OCI-LY3 (cell line): ENCODE data around the gene RXFP3.

ENCODE experiments used
- H2AFZ ChIP-seq: fragments of 200-600, 300-600 bp; shearing (Covaris generic); 2 replicates; pipeline ENCODE4 v1.6.0; 2014; ENCODE audit warnings: antibody characterized with exemption, low read depth, low read length
- H3K27ac ChIP-seq: fragments of 200-600, 300-600 bp; sonication (generic); 2 replicates; pipeline ENCODE4 v1.5.1; 2014; ENCODE audit warnings: mild to moderate bottlenecking, low read length, moderate library complexity, mixed read lengths
- H3K27me3 ChIP-seq: fragments of 200-600, 300-600 bp; sonication (generic); 2 replicates; pipeline ENCODE4 v1.6.1; 2014; ENCODE audit warnings: low read depth, low read length, mixed read lengths
- H3K36me3 ChIP-seq: fragments of 200-600, 300-600 bp; sonication (generic); replicated peaks from 2 replicates; pipeline ENCODE3; 2014; ENCODE audit warnings: low read depth, low read length, mixed read lengths
- H3K4me1 ChIP-seq: fragments of 300-600, 200-600 bp; sonication (generic); 2 replicates; pipeline ENCODE4 v1.6.1; 2014; ENCODE audit warnings: low read length, mixed read lengths
- H3K4me2 ChIP-seq: fragments of 200-600, 300-600 bp; sonication (generic); 2 replicates; pipeline ENCODE4 v1.6.1; 2014; ENCODE audit warnings: low read length, mixed read lengths
- H3K4me3 ChIP-seq: fragments of 300-600, 200-600 bp; sonication (generic); 2 replicates; pipeline ENCODE4 v1.5.1; 2014; ENCODE audit warnings: antibody characterized with exemption, mild to moderate bottlenecking, low read length, moderate library complexity
- H3K79me2 ChIP-seq: fragments of 300-600, 200-600 bp; shearing (Covaris generic); 2 replicates; pipeline ENCODE4 v1.6.1; 2014; ENCODE audit warnings: mild to moderate bottlenecking, low read length, mixed read lengths
- H3K9ac ChIP-seq: fragments of 300-600, 200-600 bp; shearing (Covaris generic); 2 replicates; pipeline ENCODE4 v1.6.0; 2014; ENCODE audit warnings: mild to moderate bottlenecking, low read length, moderate library complexity
- H3K9me3 ChIP-seq: fragments of 200-600, 300-600 bp; shearing (Covaris generic); 2 replicates; pipeline ENCODE4 v1.6.1; 2014; ENCODE audit warnings: low read length, mixed read lengths; ENCODE audit not compliant: insufficient read depth
- H4K20me1 ChIP-seq: fragments of 200-600, 300-600 bp; sonication (generic); 2 replicates; pipeline ENCODE4 v1.6.1; 2016; ENCODE audit warnings: low read length, mixed read lengths; ENCODE audit not compliant: insufficient read depth
- EZH2phosphoT487 ChIP-seq: fragments of 200-600 bp; shearing (Covaris generic); IDR thresholded peaks from 2 replicates; pipeline ENCODE4 v1.6.1; 2018; ENCODE audit warnings: antibody characterized with exemption, mixed run types, low read depth
- TF ChIP-seq, protein P1 (sequence below): fragments of 200-600, 300-600 bp; sonication (generic); IDR thresholded peaks from 2 replicates; pipeline ENCODE4 v1.5.1; 2014; ENCODE audit warnings: antibody characterized with exemption, low read length, low read depth

RXFP3 gene

DNA sequence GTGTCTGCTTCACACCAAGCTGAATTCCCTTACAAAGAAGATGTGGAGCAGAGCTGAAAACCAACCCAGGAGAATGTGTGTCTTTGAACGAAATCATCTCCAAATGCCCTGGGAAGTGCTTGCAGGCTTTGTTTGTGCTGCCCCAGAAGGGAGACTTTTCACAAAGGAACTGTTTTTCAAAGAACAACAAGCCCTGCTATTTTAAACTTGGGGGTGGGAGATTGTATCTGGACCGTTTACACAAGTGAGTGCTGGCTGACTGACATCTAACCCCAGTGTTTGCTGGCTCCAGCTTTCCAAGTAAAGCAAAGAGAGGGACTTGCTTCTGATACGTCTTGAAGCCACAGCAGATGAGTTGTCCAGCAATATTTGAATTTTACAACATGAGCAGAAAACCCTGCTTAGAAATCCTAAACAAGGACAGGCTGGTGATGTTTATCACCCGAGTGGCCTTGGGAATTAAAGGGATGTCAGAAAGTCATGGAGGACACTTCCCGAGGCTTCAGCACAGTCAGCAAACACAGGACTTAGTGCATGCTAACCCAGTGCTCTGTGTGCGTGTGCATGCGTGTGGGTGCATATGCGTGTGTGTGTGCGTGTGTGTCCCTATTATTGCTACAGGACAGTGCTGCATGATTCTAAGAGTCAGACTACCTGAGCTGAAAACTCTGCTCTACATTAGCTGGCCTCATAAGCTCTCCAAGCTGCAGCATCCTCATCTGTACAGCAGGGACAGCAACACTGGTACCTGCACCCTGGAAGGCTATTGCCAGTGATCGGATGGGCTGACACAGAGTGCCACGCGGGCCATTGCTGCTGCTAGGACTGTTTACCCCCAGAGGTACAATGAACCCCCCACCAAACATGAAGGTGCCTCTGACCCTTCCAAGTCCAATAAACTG lies 45.8 kb upstream of the RXFP3 start:
- H3K4me3 ChIP-seq = no peak overlapping the region

GRCh38 chr5:33891446-33891787 lies 44.8 kb upstream of the RXFP3 start:
- H2AFZ ChIP-seq = no peak overlapping the region
- no peak overlapping the region for H3K4me3 ChIP-seq
- H3K79me2 ChIP-seq = no peaks in the 10 kb centered on the region
- no peaks in the 10 kb centered on the region for H4K20me1 ChIP-seq
- H3K27ac ChIP-seq = no peak overlapping the region
- H3K36me3 ChIP-seq = no peaks in the 10 kb centered on the region
- H3K9ac ChIP-seq = no peak overlapping the region
- H3K27me3 ChIP-seq = no peaks in the 10 kb centered on the region
- TF ChIP-seq, protein P1, sequence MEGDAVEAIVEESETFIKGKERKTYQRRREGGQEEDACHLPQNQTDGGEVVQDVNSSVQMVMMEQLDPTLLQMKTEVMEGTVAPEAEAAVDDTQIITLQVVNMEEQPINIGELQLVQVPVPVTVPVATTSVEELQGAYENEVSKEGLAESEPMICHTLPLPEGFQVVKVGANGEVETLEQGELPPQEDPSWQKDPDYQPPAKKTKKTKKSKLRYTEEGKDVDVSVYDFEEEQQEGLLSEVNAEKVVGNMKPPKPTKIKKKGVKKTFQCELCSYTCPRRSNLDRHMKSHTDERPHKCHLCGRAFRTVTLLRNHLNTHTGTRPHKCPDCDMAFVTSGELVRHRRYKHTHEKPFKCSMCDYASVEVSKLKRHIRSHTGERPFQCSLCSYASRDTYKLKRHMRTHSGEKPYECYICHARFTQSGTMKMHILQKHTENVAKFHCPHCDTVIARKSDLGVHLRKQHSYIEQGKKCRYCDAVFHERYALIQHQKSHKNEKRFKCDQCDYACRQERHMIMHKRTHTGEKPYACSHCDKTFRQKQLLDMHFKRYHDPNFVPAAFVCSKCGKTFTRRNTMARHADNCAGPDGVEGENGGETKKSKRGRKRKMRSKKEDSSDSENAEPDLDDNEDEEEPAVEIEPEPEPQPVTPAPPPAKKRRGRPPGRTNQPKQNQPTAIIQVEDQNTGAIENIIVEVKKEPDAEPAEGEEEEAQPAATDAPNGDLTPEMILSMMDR = no peak
- no peak for TF ChIP-seq EZH2phosphoT487
- peaks cover 6% of the 10 kb centered on the region for H3K4me1 ChIP-seq
- H3K9me3 ChIP-seq = no peaks in the 10 kb centered on the region
- H3K4me2 ChIP-seq = no peak overlapping the region

More for the DNA sequence above, 45.8 kb upstream of the RXFP3 start:
- Histone ChIP-seq H3K79me2 (no peaks in the 10 kb centered on the region), H4K20me1 (no peaks in the 10 kb centered on the region), H3K27me3 (no peaks in the 10 kb centered on the region), H3K36me3 (no peaks in the 10 kb centered on the region), H3K27ac (no peak overlapping the region), H3K9ac (no peak overlapping the region), H3K9me3 (no peaks in the 10 kb centered on the region), H3K4me1 (peaks cover 6% of the 10 kb centered on the region), H3K4me2 (no peak overlapping the region), H2AFZ (no peak overlapping the region)
- TF ChIP-seq EZH2phosphoT487 = no peak
- TF ChIP-seq, protein P1 = no peak

GRCh38 chr5:33891788-33892619 lies 44.2 kb upstream of the RXFP3 start, which contains the start of gene ADAMTS12:
ADAMTS12 (minus strand) TSS chr5:33891990; CDS start chr5:33891856, 134 bp downstream.
- peaks cover 6% of the 10 kb centered on the region for H3K4me1 ChIP-seq
- no peaks in the 10 kb centered on the region for H3K27me3 ChIP-seq
- no peaks in the 10 kb centered on the region for H4K20me1 ChIP-seq
- no peaks in the 10 kb centered on the region for H3K9me3 ChIP-seq
- no peaks in the 10 kb centered on the region for H3K36me3 ChIP-seq
- no peak for TF ChIP-seq EZH2phosphoT487
- TF ChIP-seq, protein P1 = no peak
- no peak within 1 kb of the TSS for H3K27ac ChIP-seq
- no peaks in the 10 kb centered on the region for H3K79me2 ChIP-seq
- H3K4me3 ChIP-seq = no peak within 1 kb of the TSS
- no peak within 1 kb of the TSS for H3K4me2 ChIP-seq
- H3K9ac ChIP-seq = no peak within 1 kb of the TSS
- H2AFZ ChIP-seq = no peak within 1 kb of the TSS

DNA sequence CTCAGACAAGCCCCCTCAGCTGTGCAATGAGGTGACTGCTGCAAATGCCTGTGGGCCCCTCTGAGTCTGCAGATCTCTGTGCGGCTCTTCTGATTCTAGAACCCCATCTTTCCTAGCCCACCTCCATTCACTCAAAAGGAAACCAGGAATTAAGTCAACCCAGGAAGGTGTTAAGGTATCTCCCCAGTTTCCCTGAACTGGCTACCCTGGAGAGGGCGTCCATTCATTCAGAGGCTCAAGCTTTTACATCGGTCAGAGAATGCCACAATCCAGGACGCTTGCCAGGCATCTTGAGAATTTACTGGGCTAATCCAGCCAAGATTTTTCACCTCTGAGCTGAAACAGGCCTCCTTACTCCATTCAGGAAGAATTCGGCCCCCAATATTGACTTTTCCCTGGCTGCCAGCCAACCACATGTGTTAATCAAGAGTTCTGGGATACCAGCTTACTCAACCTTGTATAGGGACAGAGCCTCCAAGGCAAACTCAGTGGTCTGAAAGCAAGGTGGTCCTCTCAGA lies 43.5 kb upstream of the RXFP3 start:
- Histone ChIP-seq H3K4me3 (no peak overlapping the region), H3K36me3 (no peaks in the 10 kb centered on the region), H3K27me3 (no peaks in the 10 kb centered on the region), H3K9me3 (no peaks in the 10 kb centered on the region), H2AFZ (no peak overlapping the region), H3K79me2 (no peaks in the 10 kb centered on the region), H3K9ac (no peak overlapping the region), H3K4me1 (peaks cover 6% of the 10 kb centered on the region), H4K20me1 (no peaks in the 10 kb centered on the region), H3K4me2 (no peak overlapping the region), H3K27ac (no peak overlapping the region)
- TF ChIP-seq, protein P1 = no peak
- TF ChIP-seq EZH2phosphoT487 = no peak
